NCI-H748 treated with DMSO at 0.1 percent for 48 hours (cell line): Measurements from ENCODE around the gene SPATA20.

Experiments
- DNase-seq: peaks from one replicate; lab custom pipeline; 2025; lab: John Stamatoyannopoulos, UW

The SPATA20 gene

GRCh38 chr17:50540560-50541401 is 6.2 kb upstream of the SPATA20 start:
- DNase-seq: no peak

- no peak for DNase-seq
Observed at GRCh38 chr17:50541402-50541715, 5.6 kb upstream of the SPATA20 start.

GRCh38 chr17:50541716-50542688 is 5.0 kb upstream of the SPATA20 start:
- DNase-seq: peak; percentile 57

GRCh38 chr17:50542795-50543774 is 3.9 kb upstream of the SPATA20 start:
- peak; percentile 37 for DNase-seq

- DNase-seq: no peak
Observed at GRCh38 chr17:50544516-50544915, 2.5 kb upstream of the SPATA20 start.

- DNase-seq: no peak
Observed at GRCh38 chr17:50545311-50545710, 1.7 kb upstream of the SPATA20 start.

GRCh38 chr17:50546701-50547034 is 306 bp upstream of the SPATA20 start:
- no peak for DNase-seq

- DNase-seq: no peak
Observed at GRCh38 chr17:50547736-50548083, 736 bp downstream of the SPATA20 start.

GRCh38 chr17:50548831-50549230 is 1.9 kb downstream of the SPATA20 start:
- no peak for DNase-seq

GRCh38 chr17:50549256-50549941 is 2.4 kb downstream of the SPATA20 start:
- DNase-seq: no peak

GRCh38 chr17:50549969-50550368 is 3.0 kb downstream of the SPATA20 start:
- DNase-seq: no peak

GRCh38 chr17:50550661-50551432 is 3.9 kb downstream of the SPATA20 start:
- no peak for DNase-seq

- no peak for DNase-seq
Observed at GRCh38 chr17:50551433-50551815, 4.5 kb downstream of the SPATA20 start.

- DNase-seq: no peak
Observed at GRCh38 chr17:50551884-50552283, 4.9 kb downstream of the SPATA20 start.

- no peak for DNase-seq
Observed at GRCh38 chr17:50554201-50554600, 7.2 kb downstream of the SPATA20 start.

- DNase-seq: no peak
Observed at GRCh38 chr17:50556803-50557202, 9.8 kb downstream of the SPATA20 start.

- no peak for DNase-seq
Observed at GRCh38 chr17:50557630-50558029, 10.7 kb downstream of the SPATA20 start.

- no peak for DNase-seq
Observed at GRCh38 chr17:50558091-50558490, 11.1 kb downstream of the SPATA20 start.

GRCh38 chr17:50558581-50558940 is 11.6 kb downstream of the SPATA20 start:
- no peak for DNase-seq

GRCh38 chr17:50558941-50559614 is 12.1 kb downstream of the SPATA20 start:
- no peak for DNase-seq
